ENCODE data around the gene ANKUB1.

DNA sequence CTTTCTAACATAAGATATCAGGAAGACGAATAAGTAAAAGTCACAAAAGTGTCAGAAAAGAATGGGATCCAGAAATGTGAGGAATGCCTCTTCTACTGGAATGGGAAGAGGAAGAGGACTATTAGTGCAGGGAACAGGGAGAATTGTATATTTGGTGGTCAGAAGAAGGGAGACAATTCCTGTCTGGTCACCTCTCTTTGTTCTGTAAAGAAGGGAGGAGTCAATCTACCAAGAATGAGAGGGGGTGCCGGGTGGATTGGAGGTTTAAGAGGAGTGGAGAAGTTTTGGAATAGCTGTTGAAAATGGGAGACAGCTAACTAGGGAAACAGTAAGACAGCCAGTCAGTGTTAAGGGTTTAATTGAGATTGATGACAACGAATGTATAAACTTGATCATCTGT is 60.1 kb downstream of the ANKUB1 start:
- TF ChIP-seq TCF3 (CRISPR knock-in tag; IDR thresholded peaks at IDR 0.05) (no peak), MAZ (CRISPR knock-in tag; conservative IDR thresholded peaks at IDR 0.05 in 1 of 2, IDR thresholded peaks at IDR 0.05 in 1 of 2) (no peak), ZFPM2 (CRISPR knock-in tag; IDR thresholded peaks at IDR 0.05) (no peak)
- TF ChIP-seq, protein P1, sequence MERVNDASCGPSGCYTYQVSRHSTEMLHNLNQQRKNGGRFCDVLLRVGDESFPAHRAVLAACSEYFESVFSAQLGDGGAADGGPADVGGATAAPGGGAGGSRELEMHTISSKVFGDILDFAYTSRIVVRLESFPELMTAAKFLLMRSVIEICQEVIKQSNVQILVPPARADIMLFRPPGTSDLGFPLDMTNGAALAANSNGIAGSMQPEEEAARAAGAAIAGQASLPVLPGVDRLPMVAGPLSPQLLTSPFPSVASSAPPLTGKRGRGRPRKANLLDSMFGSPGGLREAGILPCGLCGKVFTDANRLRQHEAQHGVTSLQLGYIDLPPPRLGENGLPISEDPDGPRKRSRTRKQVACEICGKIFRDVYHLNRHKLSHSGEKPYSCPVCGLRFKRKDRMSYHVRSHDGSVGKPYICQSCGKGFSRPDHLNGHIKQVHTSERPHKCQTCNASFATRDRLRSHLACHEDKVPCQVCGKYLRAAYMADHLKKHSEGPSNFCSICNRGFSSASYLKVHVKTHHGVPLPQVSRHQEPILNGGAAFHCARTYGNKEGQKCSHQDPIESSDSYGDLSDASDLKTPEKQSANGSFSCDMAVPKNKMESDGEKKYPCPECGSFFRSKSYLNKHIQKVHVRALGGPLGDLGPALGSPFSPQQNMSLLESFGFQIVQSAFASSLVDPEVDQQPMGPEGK (CRISPR knock-in tag; IDR thresholded peaks at IDR 0.05; ENCODE audit: borderline replicate concordance), result no peak
- TF ChIP-seq, protein P2, sequence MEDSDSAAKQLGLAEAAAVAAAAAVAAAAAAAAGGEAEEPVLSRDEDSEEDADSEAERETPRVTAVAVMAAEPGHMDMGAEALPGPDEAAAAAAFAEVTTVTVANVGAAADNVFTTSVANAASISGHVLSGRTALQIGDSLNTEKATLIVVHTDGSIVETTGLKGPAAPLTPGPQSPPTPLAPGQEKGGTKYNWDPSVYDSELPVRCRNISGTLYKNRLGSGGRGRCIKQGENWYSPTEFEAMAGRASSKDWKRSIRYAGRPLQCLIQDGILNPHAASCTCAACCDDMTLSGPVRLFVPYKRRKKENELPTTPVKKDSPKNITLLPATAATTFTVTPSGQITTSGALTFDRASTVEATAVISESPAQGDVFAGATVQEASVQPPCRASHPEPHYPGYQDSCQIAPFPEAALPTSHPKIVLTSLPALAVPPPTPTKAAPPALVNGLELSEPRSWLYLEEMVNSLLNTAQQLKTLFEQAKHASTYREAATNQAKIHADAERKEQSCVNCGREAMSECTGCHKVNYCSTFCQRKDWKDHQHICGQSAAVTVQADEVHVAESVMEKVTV (CRISPR knock-in tag; IDR thresholded peaks at IDR 0.05), result no peak
